Lower leg skin (tissue), 3 donors: ENCODE results near the gene NEK11.
"Not testable (repeated sequence)": the region's sequence is repeated elsewhere in the genome, so short reads cannot be mapped to it uniquely, and the experiment has no call there.

Experiments used
- POLR2A ChIP-seq, 2 donors: fragments of 450-650 bp; IDR thresholded peaks; one replicate each; pipeline ENCODE4 v1.6.1; 2016 to 2017; ENCODE audit warnings: antibody characterized with exemption in 2 of 2, mild to moderate bottlenecking in 1 of 2, moderate library complexity in 1 of 2
- TF ChIP-seq, protein P1 (sequence below), 3 donors: fragments of 450-650 bp; IDR thresholded peaks; one replicate each; pipeline ENCODE4 v1.5.1; 2016; ENCODE audit warnings: antibody characterized with exemption in 3 of 3, mild to moderate bottlenecking in 3 of 3, moderate library complexity in 2 of 3

DNA sequence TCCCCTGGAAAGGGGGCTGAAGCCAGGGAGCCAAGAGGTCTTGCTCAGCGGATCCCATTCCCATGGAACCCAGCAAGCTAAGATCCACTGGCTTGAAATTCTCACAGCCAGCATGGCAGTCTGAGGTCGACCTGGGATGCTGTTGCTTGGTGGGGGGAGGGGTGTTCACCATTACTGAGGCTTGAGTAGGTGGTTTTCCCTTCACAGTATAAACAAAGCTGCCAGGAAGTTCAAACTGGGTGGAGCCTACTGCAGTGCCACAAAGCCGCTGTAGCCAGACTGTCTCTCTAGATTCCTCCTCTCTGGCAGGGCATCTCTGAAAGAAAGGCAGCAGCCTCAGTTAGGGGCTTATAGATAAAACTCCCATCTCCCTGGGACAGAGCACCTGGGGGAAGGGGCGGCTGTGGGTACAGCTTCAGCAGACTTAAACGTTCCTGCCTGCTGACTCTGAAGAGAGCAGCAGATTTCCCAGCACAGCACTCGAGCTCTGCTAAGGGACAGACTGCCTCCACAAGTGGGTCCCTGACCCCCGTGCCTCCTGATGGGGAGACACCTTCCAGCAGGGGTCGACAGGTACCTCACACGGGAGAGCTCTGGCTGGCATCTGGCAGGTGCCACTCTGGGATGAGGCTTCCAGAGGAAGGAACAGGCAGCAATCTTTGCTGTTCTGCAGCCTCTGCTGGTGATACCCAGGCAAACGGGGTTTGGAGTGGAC, 15.8 kb downstream of the NEK11 start:
- not testable (repeated sequence) for TF ChIP-seq POLR2A (IDR thresholded peaks at IDR 0.05)
- TF ChIP-seq, protein P1, sequence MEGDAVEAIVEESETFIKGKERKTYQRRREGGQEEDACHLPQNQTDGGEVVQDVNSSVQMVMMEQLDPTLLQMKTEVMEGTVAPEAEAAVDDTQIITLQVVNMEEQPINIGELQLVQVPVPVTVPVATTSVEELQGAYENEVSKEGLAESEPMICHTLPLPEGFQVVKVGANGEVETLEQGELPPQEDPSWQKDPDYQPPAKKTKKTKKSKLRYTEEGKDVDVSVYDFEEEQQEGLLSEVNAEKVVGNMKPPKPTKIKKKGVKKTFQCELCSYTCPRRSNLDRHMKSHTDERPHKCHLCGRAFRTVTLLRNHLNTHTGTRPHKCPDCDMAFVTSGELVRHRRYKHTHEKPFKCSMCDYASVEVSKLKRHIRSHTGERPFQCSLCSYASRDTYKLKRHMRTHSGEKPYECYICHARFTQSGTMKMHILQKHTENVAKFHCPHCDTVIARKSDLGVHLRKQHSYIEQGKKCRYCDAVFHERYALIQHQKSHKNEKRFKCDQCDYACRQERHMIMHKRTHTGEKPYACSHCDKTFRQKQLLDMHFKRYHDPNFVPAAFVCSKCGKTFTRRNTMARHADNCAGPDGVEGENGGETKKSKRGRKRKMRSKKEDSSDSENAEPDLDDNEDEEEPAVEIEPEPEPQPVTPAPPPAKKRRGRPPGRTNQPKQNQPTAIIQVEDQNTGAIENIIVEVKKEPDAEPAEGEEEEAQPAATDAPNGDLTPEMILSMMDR (IDR thresholded peaks at IDR 0.05): not testable (repeated sequence)
